Ovary (tissue), 9 donors: Measurements from ENCODE around the gene MIS12. TPM values are rescaled to one million over a fixed set of nuclear protein-coding genes. Genes with fewer than 3 reads are reported as not detected.

Experiments
- DNase-seq, 5 donors: peaks; one replicate each; pipeline ENCODE4 v3.0.0-alpha.2; 2019 to 2020
- H3K27ac ChIP-seq, 2 donors: fragments of 200-600 bp; one replicate each; pipeline versions ENCODE4 v1.5.1 to v1.8.0; 2019 to 2022
- H3K27me3 ChIP-seq: fragments of 200-600 bp; one replicate; pipeline ENCODE4 v1.8.0; 2022
- H3K36me3 ChIP-seq: fragments of 200-600 bp; sonication (generic); one replicate; pipeline ENCODE4 v1.5.1; 2019
- H3K4me1 ChIP-seq: one replicate; pipeline ENCODE4 v1.8.1; 2013; ENCODE audit warnings: mild to moderate bottlenecking, moderate library complexity; ENCODE audit not compliant: insufficient read depth
- H3K4me3 ChIP-seq: fragments of 200-600 bp; sonication (generic); one replicate; pipeline ENCODE4 v1.5.1; 2017
- H3K9me3 ChIP-seq, 2 donors: fragments of 200-600 bp in 1 of 2; sonication (generic) in 1 of 2; one replicate each; pipeline versions ENCODE4 v1.5.1 to v1.8.1; 2013 to 2019; ENCODE audit warnings: mild to moderate bottlenecking in 1 of 2, moderate library complexity in 1 of 2
- EP300 ChIP-seq: sonication (generic); formaldehyde crosslinking; IDR thresholded peaks from one replicate; pipeline ENCODE4 v1.6.1; 2017; ENCODE audit warnings: antibody characterized with exemption
- POLR2A ChIP-seq: fragments of 450-650 bp; IDR thresholded peaks from one replicate; pipeline ENCODE4 v1.6.1; 2017; ENCODE audit warnings: antibody characterized with exemption, mild to moderate bottlenecking, moderate library complexity
- WGBS, 3 donors: extraction: QIAGEN DNeasy Blood & Tissue Kit in 1 of 3; methylation state at CpG; one replicate each; pipeline versions ENCODE4 v1.1.5 to v1.1.7; 2013 to 2017; 5-methylcytosine and 5-hydroxymethylcytosine counted together
- intact Hi-C, 4 donors: fragments of 100-400 bp; cut with DNase I; formaldehyde crosslinking; loops; one replicate each; pipeline versions ENCODE4 v1.11.0 to v1.15.1; 2022 to 2023
- polyA plus RNA-seq, 2 donors: library from polyadenylated mRNA; stranded (reverse); fragments of 200-250 nt in 1 of 2; fragments of 350-450 nt in 1 of 2; fragmentation: Illumina TruSeq in 1 of 2; extraction: RNeasy Lipid Tissue Mini Kit (QIAGEN cat#74804) in 1 of 2; gene quantifications; one replicate each; pipeline ENCODE4 v1.2.3, GENCODE V29; 2013 to 2014
- total RNA-seq, 7 donors: library from RNA; depleted of rRNA in 2 of 7; stranded (reverse); fragments of >200 nt in 2 of 7; fragmentation: NEBNext Ultra II Directional in 3 of 7; extraction: Animal tissue kit (Norgen Biotek cat#: 25700) in 3 of 7; gene quantifications; one replicate each; pipeline versions ENCODE4 v1.1.0 to v1.2.4, GENCODE V29; 2016 to 2023
- TF ChIP-seq, protein P1 (sequence below), 3 donors: fragments of 450-650 bp in 2 of 3; fragments of 200-600 bp in 1 of 3; IDR thresholded peaks; one replicate each; pipeline versions ENCODE4 v1.5.1 to v1.8.0; 2016 to 2022; ENCODE audit warnings: antibody characterized with exemption in 3 of 3, mild to moderate bottlenecking in 1 of 3
- donor health status: DM: no; HTN: no; CAD: no; lungs with moderate emphysema.
- donor health status: DM: no; HTN: no; CAD: no.
- donor health status: Bipolar disorder and iron deficiency.
- donor health status: DM: yes; HTN: yes; CAD: no.
- donor health status: DM: no; HTN: no; CAD: no.
- donor health status: DM: yes; HTN: yes; CAD: no.

The MIS12 gene
- total and polyA plus RNA-seq, 9 donors: 9.3 to 19.8 (median 15.7) TPM

DNA sequence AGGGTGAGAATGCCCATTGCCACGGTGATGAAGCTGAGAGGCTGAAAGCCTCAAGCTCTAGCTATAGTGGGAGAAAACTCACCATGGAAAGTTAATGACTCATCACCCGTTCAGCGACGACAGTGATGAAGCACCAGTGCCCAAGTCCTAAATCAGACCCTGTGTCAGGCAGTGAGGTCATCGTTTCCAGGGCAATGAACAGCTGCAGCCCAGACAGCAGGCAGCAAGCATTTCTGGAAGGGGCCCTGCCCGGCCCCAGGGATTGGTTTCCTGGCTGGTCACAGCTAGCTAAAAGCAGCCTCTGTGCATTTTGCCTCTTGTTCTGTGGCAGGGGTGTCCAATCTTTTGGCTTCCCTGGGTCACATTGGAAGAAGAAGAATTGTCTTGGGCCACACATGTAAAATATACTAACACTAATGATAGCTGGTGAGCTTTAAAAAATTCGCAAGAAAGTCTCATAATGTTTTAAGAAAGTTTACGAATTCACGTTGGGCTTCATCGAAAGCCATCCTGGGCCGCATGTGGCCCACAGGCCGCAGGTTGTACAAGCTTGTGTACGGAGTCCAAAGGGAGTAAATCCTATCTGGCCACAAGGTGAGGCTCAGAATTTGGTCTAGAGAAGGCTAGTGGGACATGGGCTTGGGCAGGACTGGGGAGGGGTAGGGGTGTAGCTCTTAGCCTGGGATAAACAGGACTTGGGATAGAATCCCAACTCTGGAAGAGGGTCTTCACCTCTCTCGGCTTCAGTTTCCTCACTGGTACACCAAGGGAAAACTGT, 40.6 kb downstream of the MIS12 start:
- 49 to 57% (median 53%) methylated on average over 13 to 14 of the region's 14 CpGs for WGBS, 3 donors
- no peaks in the 10 kb centered on the region for H3K36me3 ChIP-seq
- TF ChIP-seq POLR2A (no peak), EP300 (no peak)
- TF ChIP-seq, protein P1, sequence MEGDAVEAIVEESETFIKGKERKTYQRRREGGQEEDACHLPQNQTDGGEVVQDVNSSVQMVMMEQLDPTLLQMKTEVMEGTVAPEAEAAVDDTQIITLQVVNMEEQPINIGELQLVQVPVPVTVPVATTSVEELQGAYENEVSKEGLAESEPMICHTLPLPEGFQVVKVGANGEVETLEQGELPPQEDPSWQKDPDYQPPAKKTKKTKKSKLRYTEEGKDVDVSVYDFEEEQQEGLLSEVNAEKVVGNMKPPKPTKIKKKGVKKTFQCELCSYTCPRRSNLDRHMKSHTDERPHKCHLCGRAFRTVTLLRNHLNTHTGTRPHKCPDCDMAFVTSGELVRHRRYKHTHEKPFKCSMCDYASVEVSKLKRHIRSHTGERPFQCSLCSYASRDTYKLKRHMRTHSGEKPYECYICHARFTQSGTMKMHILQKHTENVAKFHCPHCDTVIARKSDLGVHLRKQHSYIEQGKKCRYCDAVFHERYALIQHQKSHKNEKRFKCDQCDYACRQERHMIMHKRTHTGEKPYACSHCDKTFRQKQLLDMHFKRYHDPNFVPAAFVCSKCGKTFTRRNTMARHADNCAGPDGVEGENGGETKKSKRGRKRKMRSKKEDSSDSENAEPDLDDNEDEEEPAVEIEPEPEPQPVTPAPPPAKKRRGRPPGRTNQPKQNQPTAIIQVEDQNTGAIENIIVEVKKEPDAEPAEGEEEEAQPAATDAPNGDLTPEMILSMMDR (IDR thresholded peaks at IDR 0.05): no peak
- H3K27me3 ChIP-seq: no peaks in the 10 kb centered on the region
- H3K9me3 ChIP-seq: no peaks in the 10 kb centered on the region
- intact Hi-C loops: no loop called here
- no peaks in the 10 kb centered on the region for H3K4me1 ChIP-seq
- no peak for DNase-seq
- no peak overlapping the region for H3K4me3 ChIP-seq
- H3K27ac ChIP-seq: no peak overlapping the region

DNA sequence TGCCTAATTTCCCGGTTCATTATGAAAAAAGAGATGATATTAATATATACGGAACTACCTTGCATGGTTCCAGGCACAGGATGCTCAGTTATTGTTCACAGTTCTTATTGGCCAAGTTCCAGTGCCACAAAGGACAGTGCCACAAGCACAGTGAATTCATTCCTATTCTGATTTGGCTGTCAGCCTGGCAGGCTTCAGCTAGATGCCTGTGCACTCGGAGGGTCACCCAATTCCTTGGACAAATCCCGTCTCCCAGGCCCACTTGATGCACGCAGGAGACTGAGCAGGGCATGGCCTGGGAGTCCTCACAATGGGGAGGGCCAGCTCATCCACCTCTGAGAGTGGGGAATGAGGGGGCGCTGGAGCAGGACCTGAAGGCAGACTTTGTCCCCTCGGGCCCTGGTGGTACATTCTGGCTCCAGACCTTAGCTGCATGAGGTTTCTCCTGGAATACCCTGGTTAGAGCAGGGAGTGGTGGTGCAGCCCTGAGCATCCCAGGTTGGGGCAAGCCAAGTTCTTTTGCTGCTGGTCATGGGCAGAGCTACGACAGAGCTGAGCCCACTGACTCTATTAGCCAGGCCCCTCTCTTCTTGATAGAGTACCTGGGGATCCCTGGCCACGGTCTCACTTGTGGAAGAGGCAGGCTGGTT, 41.4 kb downstream of the MIS12 start:
- no peaks in the 10 kb centered on the region for H3K27me3 ChIP-seq
- WGBS, 3 donors: 82 to 86% (median 85%) methylated on average over 9 of the region's 9 CpGs
- no peaks in the 10 kb centered on the region for H3K4me1 ChIP-seq
- H3K36me3 ChIP-seq: no peaks in the 10 kb centered on the region
- H3K27ac ChIP-seq: no peak overlapping the region
- no peak for DNase-seq
- no peak for TF ChIP-seq EP300
- TF ChIP-seq POLR2A: no peak
- TF ChIP-seq, protein P1 (IDR thresholded peaks at IDR 0.05): no peak
- no peaks in the 10 kb centered on the region for H3K9me3 ChIP-seq
- no peak overlapping the region for H3K4me3 ChIP-seq
- intact Hi-C loops: no loop called here

DNA sequence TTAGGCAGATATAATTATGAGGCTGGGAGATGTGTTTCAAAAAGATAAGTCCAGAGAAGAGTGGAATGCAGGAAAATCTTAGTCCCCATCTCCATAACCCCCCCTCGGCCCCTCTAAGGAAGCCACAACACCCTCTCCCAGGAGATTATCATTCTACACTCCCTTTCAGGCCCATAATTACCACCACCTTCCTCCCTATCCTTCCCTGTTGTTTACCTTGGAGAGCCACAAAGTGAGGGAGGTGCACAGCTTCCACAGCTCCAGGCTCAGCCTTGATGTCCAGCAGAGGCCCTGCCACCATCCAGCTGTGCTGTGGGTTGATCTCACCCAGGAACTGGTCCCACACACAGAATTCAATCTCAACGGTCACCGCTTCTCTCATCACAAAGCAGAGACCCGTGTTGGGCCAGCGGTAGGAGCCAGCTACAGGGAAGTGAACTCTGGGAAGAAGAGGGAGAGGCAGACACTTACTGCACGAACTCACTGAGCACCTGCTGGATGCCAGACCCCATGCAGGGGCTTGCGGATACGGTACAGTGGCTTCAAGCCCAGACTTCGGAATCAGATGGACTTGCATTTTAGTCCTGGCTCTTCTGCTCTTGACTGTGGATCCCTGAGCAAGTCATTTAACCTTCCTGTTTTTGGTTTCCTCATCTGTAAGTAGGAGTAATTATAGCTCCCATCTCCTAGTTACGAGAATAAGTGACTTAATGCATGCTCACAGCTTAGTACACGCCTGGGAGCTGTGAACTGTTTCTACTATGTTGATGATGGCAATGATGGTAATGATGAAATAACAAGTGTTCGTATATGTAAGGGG, 44.1 kb downstream of the MIS12 start:
- 56 to 73% (median 58%) methylated on average over 12 of the region's 12 CpGs for WGBS, 3 donors
- no peak overlapping the region for H3K27ac ChIP-seq
- no peaks in the 10 kb centered on the region for H3K36me3 ChIP-seq
- H3K4me1 ChIP-seq: no peaks in the 10 kb centered on the region
- H3K9me3 ChIP-seq: no peaks in the 10 kb centered on the region
- no peak for DNase-seq
- TF ChIP-seq, protein P1 (IDR thresholded peaks at IDR 0.05): no peak
- no peak for TF ChIP-seq POLR2A
- TF ChIP-seq EP300: no peak
- H3K27me3 ChIP-seq: no peaks in the 10 kb centered on the region
- intact Hi-C loops: no loop called here
- H3K4me3 ChIP-seq: no peak overlapping the region

DNA sequence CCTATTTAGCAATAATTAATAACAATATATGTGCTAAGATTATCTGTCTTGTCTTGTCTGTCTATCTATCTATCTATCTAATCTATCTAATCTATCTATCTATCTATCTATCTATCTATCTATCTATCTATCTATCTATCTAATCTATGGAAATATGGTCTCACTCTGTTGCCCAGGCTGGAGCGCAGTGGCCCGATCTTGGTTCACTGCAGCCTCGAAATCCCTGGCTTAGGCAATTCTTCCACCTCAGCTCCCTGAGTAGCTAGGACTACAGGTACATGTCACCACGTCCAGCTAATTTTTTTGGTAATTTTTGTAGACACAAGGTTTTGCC, 44.7 kb downstream of the MIS12 start:
- intact Hi-C loops: no loop called here
- Histone ChIP-seq H3K4me3 (no peak overlapping the region), H3K27me3 (no peaks in the 10 kb centered on the region), H3K9me3 (no peaks in the 10 kb centered on the region), H3K4me1 (no peaks in the 10 kb centered on the region), H3K36me3 (no peaks in the 10 kb centered on the region), H3K27ac (no peak overlapping the region)
- TF ChIP-seq EP300 (no peak), POLR2A (no peak)
- TF ChIP-seq, protein P1 (IDR thresholded peaks at IDR 0.05): no peak
- no peak for DNase-seq
- 90 to 92% (median 90%) methylated on average over 4 of the region's 4 CpGs for WGBS, 3 donors
